ENCODE results near the gene FAM89A. TPM values are rescaled to one million over a fixed set of nuclear protein-coding genes. Genes with fewer than 3 reads are reported as not detected.
A peak's percentile ranks its signal among the peaks of the same experiment; 100 is the strongest.

FAM89A gene
- total and polyA plus RNA-seq, 9 of the 15 experiments (the other 6 are each of a cell fraction or from before 2014, with no cell fraction given): 8.7 to 66.2 (median 43.3) TPM

DNA sequence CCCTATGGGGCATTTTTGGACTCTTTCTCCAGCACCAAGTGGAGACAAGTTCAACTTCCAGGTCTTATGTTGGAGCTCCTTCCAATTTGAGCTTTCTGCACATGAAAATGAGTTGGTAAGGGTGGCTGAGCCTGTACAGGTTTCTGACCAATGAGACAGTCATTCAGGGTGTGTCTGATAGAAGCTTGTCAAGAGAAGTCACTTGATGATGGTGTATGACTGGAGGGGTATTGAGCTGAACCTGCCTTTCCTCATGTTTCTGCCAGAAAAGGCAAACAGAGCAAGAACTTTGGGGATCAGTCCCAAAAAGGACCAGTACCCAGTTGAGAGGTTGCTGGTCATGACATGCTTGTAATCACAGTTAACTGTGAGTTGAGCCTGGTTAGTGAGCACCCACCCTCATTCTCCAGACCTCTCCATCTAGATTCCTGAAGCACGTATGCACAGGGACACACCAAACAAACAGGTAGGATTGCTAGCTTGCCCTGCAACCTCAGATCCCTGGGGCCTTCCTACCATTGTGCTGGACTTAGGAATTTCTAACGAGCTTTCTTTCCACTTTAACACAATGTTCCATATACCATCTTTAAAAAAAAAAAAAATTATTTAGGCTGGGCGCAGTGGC is 26.6 kb downstream of the FAM89A start (continued):
- TF ChIP-seq, protein P1, sequence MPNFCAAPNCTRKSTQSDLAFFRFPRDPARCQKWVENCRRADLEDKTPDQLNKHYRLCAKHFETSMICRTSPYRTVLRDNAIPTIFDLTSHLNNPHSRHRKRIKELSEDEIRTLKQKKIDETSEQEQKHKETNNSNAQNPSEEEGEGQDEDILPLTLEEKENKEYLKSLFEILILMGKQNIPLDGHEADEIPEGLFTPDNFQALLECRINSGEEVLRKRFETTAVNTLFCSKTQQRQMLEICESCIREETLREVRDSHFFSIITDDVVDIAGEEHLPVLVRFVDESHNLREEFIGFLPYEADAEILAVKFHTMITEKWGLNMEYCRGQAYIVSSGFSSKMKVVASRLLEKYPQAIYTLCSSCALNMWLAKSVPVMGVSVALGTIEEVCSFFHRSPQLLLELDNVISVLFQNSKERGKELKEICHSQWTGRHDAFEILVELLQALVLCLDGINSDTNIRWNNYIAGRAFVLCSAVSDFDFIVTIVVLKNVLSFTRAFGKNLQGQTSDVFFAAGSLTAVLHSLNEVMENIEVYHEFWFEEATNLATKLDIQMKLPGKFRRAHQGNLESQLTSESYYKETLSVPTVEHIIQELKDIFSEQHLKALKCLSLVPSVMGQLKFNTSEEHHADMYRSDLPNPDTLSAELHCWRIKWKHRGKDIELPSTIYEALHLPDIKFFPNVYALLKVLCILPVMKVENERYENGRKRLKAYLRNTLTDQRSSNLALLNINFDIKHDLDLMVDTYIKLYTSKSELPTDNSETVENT (CRISPR knock-in tag; IDR thresholded peaks at IDR 0.05): no peak
- TF ChIP-seq CBFA2T3 (IDR thresholded peaks at IDR 0.05): no peak
- TF ChIP-seq, protein P2, sequence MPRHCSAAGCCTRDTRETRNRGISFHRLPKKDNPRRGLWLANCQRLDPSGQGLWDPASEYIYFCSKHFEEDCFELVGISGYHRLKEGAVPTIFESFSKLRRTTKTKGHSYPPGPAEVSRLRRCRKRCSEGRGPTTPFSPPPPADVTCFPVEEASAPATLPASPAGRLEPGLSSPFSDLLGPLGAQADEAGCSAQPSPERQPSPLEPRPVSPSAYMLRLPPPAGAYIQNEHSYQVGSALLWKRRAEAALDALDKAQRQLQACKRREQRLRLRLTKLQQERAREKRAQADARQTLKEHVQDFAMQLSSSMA (CRISPR knock-in tag; IDR thresholded peaks at IDR 0.05): no peak

DNA sequence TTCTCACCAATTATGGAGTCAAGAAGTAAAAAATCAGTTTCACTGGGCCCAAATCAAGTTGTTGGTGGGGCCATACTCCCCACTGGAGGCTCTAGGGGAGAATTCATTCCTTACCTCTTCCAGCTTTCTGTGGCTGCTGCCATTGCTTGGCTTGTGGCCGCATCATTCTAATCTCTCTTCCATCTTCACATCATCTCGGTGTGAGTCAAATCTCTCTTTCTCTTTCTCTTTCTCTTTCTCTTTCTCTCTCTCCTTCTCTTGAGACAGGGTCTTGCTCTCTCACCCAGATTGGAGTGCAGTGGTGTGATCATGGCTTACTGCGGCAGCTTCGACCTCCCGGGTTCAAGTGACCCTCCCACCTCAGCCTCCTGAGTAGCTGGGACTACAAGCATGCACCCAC is 28.1 kb downstream of the FAM89A start:
- Histone ChIP-seq H3K9me3 (replicated peaks; ENCODE audit: control insufficient read depth, insufficient read depth, low read depth, low read length) (no peaks in the 10 kb centered on the region), H3K9me1 (ENCODE audit: control insufficient read depth, insufficient read depth, low read length) (no peaks in the 10 kb centered on the region), H3K79me2 (ENCODE audit: control insufficient read depth, insufficient read depth, low read length) (no peaks in the 10 kb centered on the region), H3K4me2 (ENCODE audit: insufficient read depth, low read length) (no peak overlapping the region), H3K27ac (ENCODE audit: extremely low read depth, low read depth, low read length) (no peak overlapping the region), H3K9ac (ENCODE audit: insufficient read depth in 1 of 2, low read depth in 2 of 2, low read length in 2 of 2) (no peak overlapping the region), H3K4me3 (no peak overlapping the region), H4K20me1 (replicated peaks; ENCODE audit: control insufficient read depth, insufficient read depth, low read length) (no peaks in the 10 kb centered on the region), H3K36me3 (ENCODE audit: control insufficient read depth, insufficient read depth, low read length) (no peaks in the 10 kb centered on the region), H2AFZ (ENCODE audit: low read depth, low read length) (no peak overlapping the region), H3K4me1 (replicated peaks in 1 of 2; ENCODE audit: control insufficient read depth in 2 of 2, insufficient read depth in 2 of 2, low read length in 2 of 2) (no peaks in the 10 kb centered on the region), H3K27me3 (ENCODE audit: control insufficient read depth in 2 of 2, insufficient read depth in 2 of 2, low read length in 2 of 2) (no peaks in the 10 kb centered on the region; a peak in 1 of 5 replicates)
- ATAC-seq (no peak), DNase-seq (ENCODE audit: extremely low read depth in 1 of 4, low spot score in 3 of 4) (no peak), FAIRE-seq (no peak)
- CTCF ChIA-PET (ENCODE audit: low intra/inter-chr PET ratio): no interaction called here
- 38% methylated on average over 5 of the region's 5 CpGs for WGBS (ENCODE audit: insufficient coverage, low coverage, missing lambda C conversion rate)
- in situ Hi-C loops (cut with MboI) (no loop called here), intact Hi-C loops (cut with micrococcal nuclease) (loop anchor here (10.0 kb wide), 1 partner anchor 217 kb away; no protein-coding TSS in a partner anchor)
- POLR2A ChIA-PET: no interaction called here
- BruUV-seq (replicated peaks): no TSS peak
- no peak for TF ChIP-seq STAT5A (IDR thresholded peaks at IDR 0.05; ENCODE audit: borderline replicate concordance, low read length)
- no peak for TF ChIP-seq EGR1 (conservative IDR thresholded peaks at IDR 0.05)
- TF ChIP-seq ZNF75A (CRISPR knock-in tag; IDR thresholded peaks at IDR 0.05): no peak
- TF ChIP-seq JUN (IDR thresholded peaks at IDR 0.05; ENCODE audit: borderline replicate concordance, low read depth, low read length): no peak
- TF ChIP-seq JUN (CRISPR knock-in tag; IDR thresholded peaks at IDR 0.05; ENCODE audit: borderline replicate concordance): 0 out of 2 replicates have a peak, but pooled peaks have one; percentile 25

Data from K562 (cell line).